ENCODE data around the gene GSG1L.

GSG1L gene

GRCh38 chr16:27784351-27785306, 278.9 kb downstream of the GSG1L start:
- DNase-seq = no peak

GRCh38 chr16:27781981-27782880, 281.3 kb downstream of the GSG1L start:
- DNase-seq = no peak

GRCh38 chr16:27781195-27781524, 282.4 kb downstream of the GSG1L start:
- DNase-seq = no peak

GRCh38 chr16:27780468-27781194, 282.9 kb downstream of the GSG1L start:
- no peak for DNase-seq

- DNase-seq = no peak
Measured at GRCh38 chr16:27779641-27780164, 283.8 kb downstream of the GSG1L start.

GRCh38 chr16:27778926-27779570, 284.5 kb downstream of the GSG1L start:
- DNase-seq = no peak

GRCh38 chr16:27778171-27778925, 285.2 kb downstream of the GSG1L start:
- DNase-seq = no peak

GRCh38 chr16:27777527-27777926, 286.0 kb downstream of the GSG1L start:
- no peak for DNase-seq

- no peak for DNase-seq
Measured at GRCh38 chr16:27776556-27777225, 286.8 kb downstream of the GSG1L start.

GRCh38 chr16:27775254-27775653, 288.3 kb downstream of the GSG1L start:
- no peak for DNase-seq

- no peak for DNase-seq
Measured at GRCh38 chr16:27774779-27775178, 288.7 kb downstream of the GSG1L start.

- no peak for DNase-seq
Measured at GRCh38 chr16:27773344-27773743, 290.2 kb downstream of the GSG1L start.

- DNase-seq = no peak
Measured at GRCh38 chr16:27772093-27772825, 291.3 kb downstream of the GSG1L start.

- DNase-seq = no peak
Measured at GRCh38 chr16:27771201-27771910, 292.2 kb downstream of the GSG1L start.

GRCh38 chr16:27770271-27771196, 293.0 kb downstream of the GSG1L start:
- no peak for DNase-seq

GRCh38 chr16:27769561-27770255, 293.8 kb downstream of the GSG1L start:
- DNase-seq = no peak

- DNase-seq = no peak
Measured at GRCh38 chr16:27768651-27769272, 294.8 kb downstream of the GSG1L start.

All from GF-D8 (cell line).